ENCODE measurements around the gene TSC22D1.
A peak's percentile ranks its signal among the peaks of the same experiment; 100 is the strongest.

Gene TSC22D1

DNA sequence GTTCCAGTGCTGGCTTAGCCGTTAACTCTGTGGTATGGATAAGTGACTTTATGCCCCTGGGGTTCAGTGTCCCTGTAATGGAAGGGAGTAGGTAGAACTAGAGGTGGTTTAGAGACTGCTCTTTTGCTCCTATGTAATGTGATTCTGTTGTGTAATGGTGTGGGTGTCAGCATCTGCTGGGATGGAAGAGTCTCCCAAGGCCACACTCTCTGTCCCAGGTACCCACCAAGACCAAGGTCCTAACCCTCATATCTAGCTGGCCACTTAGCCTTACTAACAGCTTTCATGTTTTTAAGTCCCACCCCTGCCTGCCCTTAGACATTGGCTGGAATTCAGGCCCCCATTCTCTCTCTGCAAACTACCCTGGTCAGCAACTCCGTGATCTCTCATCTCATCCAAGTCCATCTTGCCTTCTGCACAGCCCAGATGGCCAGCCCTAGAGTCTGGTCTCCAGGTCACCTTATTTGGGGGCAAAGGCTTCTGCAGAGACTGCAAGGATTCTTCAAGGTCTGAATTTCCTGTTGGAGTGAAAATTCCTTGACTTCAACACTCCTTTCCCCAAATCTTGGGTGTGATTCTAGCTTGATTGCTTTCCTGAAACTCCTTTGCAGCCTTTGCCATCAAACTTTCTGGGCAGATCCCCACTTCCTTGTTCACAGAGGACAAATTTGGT, 154.1 kb downstream of the TSC22D1 start:
- Mint-ChIP-seq H3K9me3 (no peaks in the 10 kb centered on the region), H3K4me3 (no peak overlapping the region), H3K4me1 (peaks cover 6% of the 10 kb centered on the region), H3K27ac (no peak overlapping the region), H3K27me3 (peaks cover 31% of the 10 kb centered on the region)
- no peak for ATAC-seq
- DNase-seq = no peak

DNA sequence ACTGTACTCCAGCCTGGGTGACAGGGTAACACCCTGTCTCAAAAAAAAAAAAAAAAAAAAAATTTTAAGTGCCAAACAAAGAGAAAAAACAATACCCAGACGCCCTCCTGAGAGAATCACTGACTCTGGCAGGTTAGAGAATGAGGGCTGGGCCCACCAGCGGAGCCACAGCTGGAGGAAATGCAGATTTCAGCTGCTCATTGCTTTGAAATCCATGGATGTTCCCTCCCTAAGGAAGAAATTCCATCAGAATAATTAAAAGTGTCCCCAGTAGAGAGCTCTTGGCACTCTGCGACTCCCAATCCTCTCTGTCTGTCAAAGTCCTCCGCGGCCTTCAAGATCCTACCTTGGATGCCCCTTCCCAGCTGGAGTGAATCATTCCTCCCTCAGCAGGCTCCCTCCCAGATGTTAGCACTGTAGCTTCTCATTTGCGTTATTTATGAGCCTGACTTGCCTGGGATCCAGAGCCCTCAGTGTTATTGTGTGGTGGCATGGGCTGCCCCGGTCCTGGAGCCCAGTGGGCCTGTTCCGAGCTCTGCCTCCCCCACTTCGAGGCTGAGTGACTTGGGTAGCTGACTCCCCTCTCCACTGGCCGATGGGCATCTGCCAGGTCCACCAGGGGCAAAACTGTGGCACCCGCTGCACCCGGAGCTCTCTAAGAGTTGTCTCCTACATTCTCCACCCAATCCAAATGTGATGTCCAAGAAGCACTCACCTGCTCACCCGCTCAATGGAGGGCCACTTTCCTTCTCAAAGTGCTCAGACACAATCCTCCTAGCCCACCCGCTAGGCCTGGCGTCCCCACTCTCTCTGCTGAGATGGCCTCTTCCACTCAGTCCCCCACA, 155.5 kb downstream of the TSC22D1 start:
- Mint-ChIP-seq H3K4me3 (no peak overlapping the region), H3K9me3 (no peaks in the 10 kb centered on the region), H3K27ac (no peak overlapping the region), H3K27me3 (peaks cover 31% of the 10 kb centered on the region), H3K4me1 (peaks cover 6% of the 10 kb centered on the region)
- DNase-seq (no peak), ATAC-seq (no peak)

DNA sequence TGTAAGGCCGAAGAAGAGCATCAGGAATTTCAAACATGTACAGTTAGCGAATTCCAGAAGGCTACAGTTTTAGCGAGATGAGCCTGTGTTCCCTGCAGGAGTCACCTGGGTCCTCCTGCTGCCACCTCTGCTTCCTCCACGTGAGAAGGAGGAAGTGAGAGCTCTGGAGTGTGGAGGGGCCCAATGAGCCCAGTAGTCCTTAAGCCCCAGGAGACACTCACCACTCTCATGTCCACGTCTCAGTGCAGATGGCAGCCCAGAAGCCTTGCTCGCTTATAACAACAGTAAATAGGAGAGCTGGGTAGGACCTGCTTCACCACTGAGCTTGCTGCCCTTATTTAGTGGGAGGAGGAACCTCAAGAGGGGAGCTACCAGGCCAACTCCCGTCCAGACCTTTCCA, 158.3 kb downstream of the TSC22D1 start:
- peaks cover 3% of the 10 kb centered on the region for H3K4me1 Mint-ChIP-seq

DNA sequence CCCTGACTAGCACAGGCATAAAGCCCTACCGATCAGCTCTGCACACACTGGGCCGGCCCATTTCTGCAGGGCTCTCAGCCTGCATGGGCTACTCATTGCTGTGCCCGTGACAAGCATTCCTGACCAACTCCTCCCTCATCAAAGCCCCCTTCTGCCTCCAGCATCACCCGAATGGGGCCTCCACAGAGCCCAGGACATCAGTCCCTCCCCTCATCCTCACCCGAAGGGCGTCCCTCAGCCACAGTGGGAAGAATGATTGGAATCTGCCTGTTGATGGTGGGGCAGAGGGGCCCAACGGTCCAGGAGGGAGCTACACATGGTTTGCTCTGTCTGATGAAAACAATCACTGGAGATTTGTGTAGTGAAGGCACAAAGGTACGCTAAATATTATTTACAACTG, 158.7 kb downstream of the TSC22D1 start:
- H3K27me3 Mint-ChIP-seq = peaks cover 4% of the 10 kb centered on the region
- DNase-seq = no peak
- no peaks in the 10 kb centered on the region for H3K4me1 Mint-ChIP-seq
- no peak overlapping the region for H3K4me3 Mint-ChIP-seq
- H3K9me3 Mint-ChIP-seq = no peaks in the 10 kb centered on the region
- ATAC-seq = no peak
- H3K27ac Mint-ChIP-seq = peak overlapping the region in 1 of 2 donors; percentile 94

More for the DNA sequence above, 158.3 kb downstream of the TSC22D1 start:
- no peak for DNase-seq
- no peak overlapping the region for H3K27ac Mint-ChIP-seq
- H3K9me3 Mint-ChIP-seq = no peaks in the 10 kb centered on the region
- no peak for ATAC-seq
- H3K27me3 Mint-ChIP-seq = peaks cover 9% of the 10 kb centered on the region
- no peak overlapping the region for H3K4me3 Mint-ChIP-seq

DNA sequence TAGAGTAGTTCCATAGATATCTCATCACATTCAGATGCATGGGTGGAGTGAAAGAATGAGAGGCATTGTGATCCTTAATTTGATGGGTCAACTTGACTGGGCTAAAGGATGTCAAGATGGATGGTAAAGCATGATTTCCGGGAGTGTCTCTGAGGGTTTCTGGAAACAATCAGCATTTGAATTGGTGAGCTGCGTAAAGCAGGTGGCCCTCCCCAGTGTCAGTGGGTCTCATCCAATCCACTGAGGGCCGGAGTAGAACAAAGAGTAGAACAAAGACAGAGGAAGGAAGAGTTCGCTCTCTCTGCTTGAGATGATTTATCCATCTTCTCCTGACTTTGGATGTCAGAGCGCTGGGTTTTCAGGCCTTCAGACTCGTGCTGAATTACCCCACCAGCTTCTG, 159.4 kb downstream of the TSC22D1 start:
- Mint-ChIP-seq H3K9me3 (no peaks in the 10 kb centered on the region), H3K27me3 (no peaks in the 10 kb centered on the region), H3K4me1 (no peaks in the 10 kb centered on the region)

DNA sequence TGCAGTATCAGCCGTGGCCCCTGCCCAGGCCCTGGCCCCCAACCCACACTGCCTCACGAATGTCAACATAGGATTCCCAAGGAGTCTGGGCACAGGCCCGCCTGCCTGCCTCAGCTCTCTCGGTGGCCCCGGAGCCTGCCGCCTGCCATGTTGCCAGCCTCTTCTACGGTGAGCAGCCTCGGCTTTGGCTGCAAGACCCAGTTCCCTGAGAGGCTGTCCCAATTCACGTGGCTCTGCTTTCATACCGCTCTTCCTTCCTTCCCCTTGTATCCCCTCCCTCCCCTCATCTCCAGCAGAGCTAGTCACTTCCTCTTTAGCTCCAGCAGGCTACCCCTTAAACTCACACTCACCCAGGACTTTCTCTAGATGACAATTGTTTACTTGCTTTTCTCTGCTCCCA, 159.8 kb downstream of the TSC22D1 start:
- Mint-ChIP-seq H3K4me3 (no peak overlapping the region), H3K27me3 (no peaks in the 10 kb centered on the region), H3K27ac (peak overlapping the region in 1 of 2 donors; percentile 38), H3K4me1 (no peaks in the 10 kb centered on the region), H3K9me3 (no peaks in the 10 kb centered on the region)
- no peak for DNase-seq
- no peak for ATAC-seq

More for the DNA sequence above, 159.4 kb downstream of the TSC22D1 start:
- H3K4me3 Mint-ChIP-seq = no peak overlapping the region
- DNase-seq (no peak), ATAC-seq (no peak)
- H3K27ac Mint-ChIP-seq = no peak overlapping the region

DNA sequence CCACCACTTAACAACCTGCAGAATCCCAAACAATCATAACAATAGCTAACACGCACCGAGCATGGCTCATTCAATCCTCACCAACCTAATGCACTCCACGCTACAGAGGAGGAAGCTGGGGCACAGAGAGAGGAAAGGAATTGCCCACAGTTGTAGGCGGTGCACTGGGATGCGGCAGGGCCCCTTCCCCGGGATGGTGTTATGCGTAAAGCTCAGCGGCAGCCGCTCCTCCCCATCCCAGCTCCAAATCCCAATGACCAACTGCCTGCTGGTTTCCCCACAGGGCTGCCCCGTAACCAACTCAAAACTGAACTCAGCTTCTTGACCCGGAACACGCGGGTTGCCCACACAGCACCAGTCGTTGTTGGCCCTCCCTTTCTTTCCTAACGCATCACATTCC, 160.3 kb downstream of the TSC22D1 start:
- H3K27me3 Mint-ChIP-seq = no peaks in the 10 kb centered on the region
- no peaks in the 10 kb centered on the region for H3K4me1 Mint-ChIP-seq
- no peak for ATAC-seq
- peak overlapping the region in 1 of 2 donors; percentile 38 for H3K27ac Mint-ChIP-seq
- no peak overlapping the region for H3K4me3 Mint-ChIP-seq
- H3K9me3 Mint-ChIP-seq = no peaks in the 10 kb centered on the region
- no peak for DNase-seq

DNA sequence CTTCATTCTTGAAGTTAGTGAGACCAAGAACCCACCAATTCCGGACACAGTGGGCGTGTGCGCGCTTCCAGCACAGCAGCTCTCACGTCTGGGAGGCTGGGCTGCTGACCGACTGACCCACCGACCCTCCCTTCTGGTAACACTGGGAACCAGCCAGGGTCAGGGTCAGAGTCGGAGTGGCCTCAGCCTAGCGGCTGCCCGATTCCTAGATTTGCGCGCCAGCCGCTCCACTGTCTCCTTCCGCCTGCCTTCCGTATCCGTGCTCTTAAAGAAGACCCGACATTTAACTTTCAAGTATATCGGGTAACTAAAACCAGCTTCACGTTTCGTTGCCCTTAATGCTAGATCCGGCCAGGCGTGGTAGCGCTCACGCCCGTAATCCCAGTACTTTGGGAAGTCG, 161.4 kb downstream of the TSC22D1 start:
- no peak for DNase-seq
- Mint-ChIP-seq H3K9me3 (no peaks in the 10 kb centered on the region), H3K27me3 (no peaks in the 10 kb centered on the region), H3K27ac (no peak overlapping the region), H3K4me3 (no peak overlapping the region), H3K4me1 (no peaks in the 10 kb centered on the region)
- ATAC-seq = no peak

DNA sequence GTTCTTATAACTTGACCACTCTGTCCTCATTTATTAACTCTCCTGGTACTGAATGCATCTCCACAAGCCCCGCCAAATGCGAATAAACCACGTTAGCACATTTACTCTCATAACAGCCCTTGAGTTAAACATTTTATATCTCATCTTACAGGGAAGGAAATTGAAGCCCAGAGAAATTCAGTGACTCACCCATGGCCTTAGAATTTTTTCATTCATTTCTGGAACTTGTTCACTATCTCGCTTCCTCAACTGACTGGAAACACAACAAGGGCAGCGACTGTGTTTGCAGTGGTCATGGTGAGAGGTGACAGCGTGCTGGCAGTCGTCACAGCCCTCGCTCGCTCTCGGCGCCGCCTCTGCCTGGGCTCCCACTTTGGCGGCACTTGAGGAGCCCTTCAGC, 163.0 kb downstream of the TSC22D1 start:
- DNase-seq = no peak
- Mint-ChIP-seq H3K27ac (no peak overlapping the region), H3K9me3 (no peaks in the 10 kb centered on the region), H3K4me3 (no peak overlapping the region), H3K4me1 (no peaks in the 10 kb centered on the region), H3K27me3 (no peaks in the 10 kb centered on the region)
- no peak for ATAC-seq

DNA sequence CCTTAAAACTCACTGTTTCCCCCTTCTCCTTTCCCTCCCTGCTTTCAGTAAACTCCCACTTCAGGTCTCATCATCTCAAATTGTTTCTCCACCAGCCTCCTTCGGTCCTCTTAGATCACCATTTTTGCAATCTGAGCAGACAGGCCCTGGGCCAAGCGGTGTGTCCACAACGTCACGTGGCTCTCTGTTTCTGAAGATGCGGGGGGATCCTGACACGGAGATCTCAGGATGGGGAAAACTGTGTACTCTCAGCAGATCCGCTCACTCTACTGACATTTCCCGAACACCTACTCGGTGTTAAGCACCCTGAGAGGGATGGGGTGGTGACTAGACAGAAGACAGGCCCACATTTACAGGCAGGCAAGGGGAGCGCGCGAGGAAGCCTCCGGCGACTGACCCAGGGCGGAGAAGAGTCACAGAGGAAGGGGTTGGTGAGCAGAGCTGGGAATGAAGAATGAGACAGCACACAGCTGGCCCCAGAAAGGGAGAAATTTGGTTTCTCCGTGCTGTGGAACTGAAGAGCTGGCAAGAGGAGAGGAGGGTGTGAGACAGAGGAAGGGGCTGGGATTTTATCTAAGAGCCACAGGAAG, 163.7 kb downstream of the TSC22D1 start:
- Mint-ChIP-seq H3K27ac (no peak overlapping the region), H3K4me1 (no peaks in the 10 kb centered on the region)

DNA sequence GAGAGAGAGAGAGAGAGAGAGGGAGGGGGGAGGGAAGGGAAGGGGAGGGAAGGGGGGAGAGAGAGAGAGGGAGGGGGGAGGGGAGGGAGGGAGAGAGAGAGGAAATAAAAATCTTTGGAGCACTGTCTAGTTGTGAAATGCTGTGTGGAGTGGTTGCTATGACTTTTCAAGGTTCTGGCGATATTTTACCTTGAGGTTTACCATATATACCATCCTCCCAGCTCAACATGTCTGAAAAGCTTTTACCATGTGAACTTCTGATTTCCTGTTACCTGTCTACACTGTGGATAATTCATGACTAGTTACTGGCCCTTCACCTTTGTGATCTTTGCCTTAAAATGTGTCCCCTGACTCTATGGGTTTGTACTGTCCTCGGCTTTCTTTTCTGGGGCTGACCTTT, 164.3 kb downstream of the TSC22D1 start:
- H3K9me3 Mint-ChIP-seq = no peaks in the 10 kb centered on the region
- H3K27ac Mint-ChIP-seq = no peak overlapping the region
- no peak overlapping the region for H3K4me3 Mint-ChIP-seq
- no peaks in the 10 kb centered on the region for H3K4me1 Mint-ChIP-seq
- no peaks in the 10 kb centered on the region for H3K27me3 Mint-ChIP-seq
- no peak for DNase-seq
- ATAC-seq = no peak

More for the DNA sequence above, 163.7 kb downstream of the TSC22D1 start:
- Mint-ChIP-seq H3K27me3 (no peaks in the 10 kb centered on the region), H3K4me3 (no peak overlapping the region), H3K9me3 (no peaks in the 10 kb centered on the region)
- ATAC-seq (no peak), DNase-seq (no peak)

DNA sequence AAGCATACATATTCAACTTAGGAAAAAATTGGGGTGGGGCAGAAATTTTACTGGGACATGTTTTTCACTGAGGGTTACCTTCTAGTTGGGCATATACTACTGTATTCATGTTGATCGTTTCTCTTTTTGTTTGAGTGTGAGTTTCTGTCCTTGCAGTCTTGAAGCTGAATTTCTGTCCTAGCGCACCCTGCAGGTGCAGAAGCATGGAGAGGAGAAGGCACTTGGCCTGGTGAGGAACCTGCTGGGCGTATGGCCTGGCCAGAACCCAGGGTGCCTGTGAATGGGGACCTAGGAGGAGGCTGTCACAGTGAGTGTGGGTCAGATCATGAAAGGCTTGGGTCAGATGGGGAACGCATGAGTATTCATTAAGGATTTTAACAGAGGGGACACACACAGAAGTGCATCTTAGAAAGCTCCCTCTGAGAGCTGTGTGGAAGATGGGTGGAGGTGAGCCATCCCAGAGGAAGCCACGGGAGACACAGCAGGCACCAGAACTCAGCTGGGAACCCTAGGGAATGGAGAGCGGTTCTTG, 165.7 kb downstream of the TSC22D1 start:
- Mint-ChIP-seq H3K27ac (no peak overlapping the region), H3K9me3 (no peaks in the 10 kb centered on the region), H3K4me3 (no peak overlapping the region), H3K4me1 (no peaks in the 10 kb centered on the region), H3K27me3 (no peaks in the 10 kb centered on the region)
- ATAC-seq (no peak), DNase-seq (no peak)

DNA sequence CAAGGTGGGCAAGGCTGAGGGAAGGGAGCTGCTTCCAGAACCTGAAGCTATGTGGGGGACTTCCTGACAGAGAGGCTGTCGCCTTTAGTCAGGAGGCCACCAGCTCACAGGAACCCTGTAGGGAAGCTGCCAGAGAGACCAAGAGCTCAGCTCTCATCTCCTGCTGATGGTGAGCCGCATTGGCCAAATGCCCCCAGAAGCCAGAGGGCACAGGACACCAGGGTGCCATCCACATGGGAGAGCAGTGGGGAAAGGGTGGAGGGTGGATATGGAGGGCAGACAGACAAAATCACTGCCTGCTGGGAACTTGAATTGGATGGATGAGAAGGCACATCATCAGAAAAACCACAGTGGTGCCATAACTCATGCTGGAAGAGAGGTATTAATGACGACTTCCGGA, 166.5 kb downstream of the TSC22D1 start:
- Mint-ChIP-seq H3K4me1 (no peaks in the 10 kb centered on the region), H3K27ac (peak overlapping the region in 1 of 2 donors; percentile 24), H3K27me3 (no peaks in the 10 kb centered on the region), H3K9me3 (no peaks in the 10 kb centered on the region), H3K4me3 (no peak overlapping the region)
- DNase-seq = no peak
- ATAC-seq = no peak

DNA sequence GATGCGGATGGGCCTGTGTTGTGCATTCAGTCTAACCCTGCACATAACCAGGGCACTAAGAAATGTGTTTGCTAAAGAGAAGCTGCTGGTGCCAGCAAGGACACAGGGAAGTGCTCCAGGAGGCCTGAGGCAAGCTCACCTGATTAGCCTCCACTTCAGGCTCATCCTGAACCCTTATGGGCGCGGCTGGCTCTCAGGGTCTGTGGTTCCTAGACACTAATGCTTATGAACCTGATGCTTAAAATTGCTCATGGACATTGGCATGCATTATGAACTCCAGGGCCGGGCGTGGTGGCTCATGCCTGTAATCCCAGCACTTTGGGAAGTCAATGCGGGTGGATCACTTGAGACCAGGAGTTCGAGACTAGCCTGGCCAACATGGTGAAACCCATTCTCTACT, 168.2 kb downstream of the TSC22D1 start:
- ATAC-seq = no peak
- DNase-seq = no peak
- Mint-ChIP-seq H3K27me3 (no peaks in the 10 kb centered on the region), H3K9me3 (no peaks in the 10 kb centered on the region), H3K4me3 (no peak overlapping the region), H3K27ac (no peak overlapping the region), H3K4me1 (no peaks in the 10 kb centered on the region)

DNA sequence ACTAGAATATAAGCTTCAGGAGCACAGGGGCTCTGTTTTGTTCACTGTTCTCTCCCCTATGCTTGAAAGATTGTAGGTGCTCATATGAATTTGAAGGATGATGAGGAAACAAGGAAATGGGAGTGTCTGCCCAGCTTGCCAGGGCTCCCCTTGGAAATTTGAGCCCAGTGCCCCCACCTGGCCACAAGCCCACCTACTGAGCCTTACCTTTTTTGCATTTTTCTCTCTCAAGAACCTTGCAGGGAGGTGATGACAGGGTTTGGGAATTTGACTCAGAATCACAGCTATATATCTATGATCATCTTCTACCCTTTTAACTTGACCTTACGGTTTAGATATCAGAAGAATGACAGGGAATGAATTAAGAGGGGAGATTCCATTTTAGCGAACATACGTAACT, 168.8 kb downstream of the TSC22D1 start:
- Mint-ChIP-seq H3K27me3 (no peaks in the 10 kb centered on the region), H3K4me3 (no peak overlapping the region), H3K9me3 (no peaks in the 10 kb centered on the region), H3K4me1 (no peaks in the 10 kb centered on the region), H3K27ac (no peak overlapping the region)
- DNase-seq (no peak), ATAC-seq (no peak)

DNA sequence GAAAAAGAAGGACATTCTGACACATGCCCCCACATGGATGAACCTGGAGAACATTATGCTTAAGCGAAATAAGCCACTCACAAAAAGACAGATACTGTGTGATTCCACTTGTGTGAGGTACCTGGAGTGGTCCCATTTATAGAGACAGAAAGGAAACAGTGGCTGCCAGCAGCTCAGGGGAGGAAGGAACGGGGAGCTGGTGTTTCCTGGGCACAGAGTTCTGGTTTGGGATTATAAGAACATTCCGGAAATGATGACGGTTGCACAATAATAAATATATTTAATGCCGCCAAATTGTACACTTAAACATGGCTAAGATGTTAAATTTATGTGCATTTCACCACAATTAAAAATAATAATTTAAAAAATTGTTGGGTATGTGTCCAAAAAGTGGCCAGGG, 169.5 kb downstream of the TSC22D1 start:
- Mint-ChIP-seq H3K27me3 (no peaks in the 10 kb centered on the region), H3K27ac (no peak overlapping the region), H3K9me3 (no peaks in the 10 kb centered on the region), H3K4me1 (no peaks in the 10 kb centered on the region), H3K4me3 (no peak overlapping the region)
- DNase-seq (no peak), ATAC-seq (no peak)
